KBM-7 (cell line): ENCODE results near the gene AKT1S1.

Source experiments
- DNase-seq: peaks from one replicate; pipeline ENCODE4 v3.0.0-alpha.2; 2015
- in situ Hi-C: fragments of 300-500 bp; cut with MboI; formaldehyde crosslinking; loops from 2 replicates; pipeline ENCODE4 v1.14.3; 2020; ENCODE audit warnings: low sequenced_read_pairs, low pct_unique_long_range_greater_than_20kb, mixed read lengths

Gene AKT1S1

DNA sequence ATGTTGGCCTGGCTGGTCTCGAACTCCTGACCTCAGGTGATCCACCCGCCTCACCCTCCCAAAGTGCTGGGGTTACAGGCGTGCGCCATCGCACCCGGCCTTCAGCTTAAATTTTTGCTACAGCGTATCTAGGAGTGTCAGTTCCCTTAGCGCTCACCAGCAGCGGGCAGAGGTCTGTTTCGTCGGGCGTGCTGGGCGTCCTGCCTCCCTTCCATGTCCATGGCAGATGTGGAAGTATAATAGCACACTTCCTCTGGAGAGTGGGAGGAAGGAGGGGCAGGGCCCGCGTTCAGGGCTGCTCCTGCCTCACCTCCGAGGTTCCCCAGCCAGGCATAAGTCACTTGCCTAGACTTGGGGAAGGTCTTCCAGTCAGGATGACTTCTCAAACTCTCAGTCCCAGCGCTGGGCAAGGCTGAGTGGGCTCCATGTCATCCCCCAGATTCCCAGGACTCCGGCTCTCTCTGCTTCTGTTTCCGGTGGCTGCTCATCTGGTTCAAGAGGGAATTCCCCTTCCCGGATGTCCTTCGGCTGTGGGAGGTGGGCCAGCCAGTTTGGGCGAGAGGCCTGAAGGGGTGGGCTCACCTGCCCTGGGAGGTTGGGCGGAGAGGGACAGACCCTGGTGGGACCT is 10.0 kb upstream of the AKT1S1 start:
- DNase-seq: no peak
- in situ Hi-C loops: no loop called here

GRCh38 chr19:49884760-49885159 is 7.6 kb upstream of the AKT1S1 start:
- DNase-seq: no peak
- in situ Hi-C loops: no loop called here

GRCh38 chr19:49884109-49884508 is 7.0 kb upstream of the AKT1S1 start:
- DNase-seq: no peak
- in situ Hi-C loops: no loop called here

GRCh38 chr19:49883094-49883493 is 5.9 kb upstream of the AKT1S1 start:
- no peak for DNase-seq
- in situ Hi-C loops: no loop called here

GRCh38 chr19:49882643-49883042 is 5.5 kb upstream of the AKT1S1 start:
- in situ Hi-C loops: no loop called here
- no peak for DNase-seq

- DNase-seq: no peak
- in situ Hi-C loops: no loop called here
These were observed 4.7 kb upstream of the AKT1S1 start for GRCh38 chr19:49881672-49882394.

GRCh38 chr19:49881186-49881585 is 4.0 kb upstream of the AKT1S1 start:
- DNase-seq: no peak
- in situ Hi-C loops: no loop called here

- DNase-seq: no peak
- in situ Hi-C loops: no loop called here
These were observed 3.2 kb upstream of the AKT1S1 start for GRCh38 chr19:49880162-49880869.

DNA sequence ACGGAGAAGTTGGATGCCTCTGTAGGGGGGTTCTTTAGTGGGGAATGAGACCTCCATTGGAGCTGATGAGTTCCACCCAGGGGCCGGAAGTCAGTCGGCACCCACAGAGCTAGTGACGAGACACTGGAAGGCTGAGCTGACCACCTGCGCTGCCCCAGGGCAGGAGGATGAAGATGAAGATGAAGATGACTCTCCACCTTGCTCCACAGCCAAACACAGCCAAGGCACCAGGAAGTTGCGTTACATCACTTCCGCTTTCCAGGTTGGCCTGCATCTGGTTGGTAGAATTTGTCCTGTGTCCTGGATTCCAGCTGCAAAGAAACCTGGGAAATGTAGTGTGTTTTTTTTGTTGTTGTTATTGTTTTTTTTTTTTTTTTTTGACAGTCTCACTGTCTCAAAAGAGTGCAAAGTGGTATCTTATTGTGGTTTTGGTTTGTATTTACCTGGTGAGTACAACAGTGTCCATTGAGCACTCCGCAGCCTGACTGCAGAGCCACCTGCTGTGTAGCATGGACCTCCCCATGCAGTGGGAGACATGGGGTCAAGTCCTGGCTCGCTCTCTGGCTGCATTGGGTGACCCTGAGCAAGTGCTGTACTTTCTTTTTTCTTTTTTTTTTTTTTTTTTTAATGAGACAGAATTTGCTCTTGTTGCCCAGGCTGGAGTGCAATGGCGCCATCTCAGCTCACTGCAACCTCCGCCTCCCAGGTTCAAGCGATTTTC is 2.2 kb upstream of the AKT1S1 start:
- in situ Hi-C loops: no loop called here
- peak; percentile 34 for DNase-seq

DNA sequence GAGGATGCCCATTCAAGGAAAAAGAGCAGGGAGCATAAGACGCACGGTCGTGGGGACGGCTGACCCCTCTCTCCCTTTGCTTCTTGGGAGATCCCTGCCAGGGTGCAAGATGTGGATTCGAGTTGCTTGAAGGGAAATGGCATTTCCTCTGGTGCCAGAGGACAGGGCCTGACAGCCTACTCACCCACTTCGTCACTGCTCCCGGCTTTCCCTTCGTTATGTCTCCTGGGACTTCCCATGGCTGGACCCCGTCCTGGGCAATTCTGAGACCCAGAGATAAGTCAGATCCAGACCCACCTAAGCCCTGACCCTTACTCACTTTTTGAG is 1.6 kb upstream of the AKT1S1 start:
- in situ Hi-C loops: no loop called here
- no peak for DNase-seq

DNA sequence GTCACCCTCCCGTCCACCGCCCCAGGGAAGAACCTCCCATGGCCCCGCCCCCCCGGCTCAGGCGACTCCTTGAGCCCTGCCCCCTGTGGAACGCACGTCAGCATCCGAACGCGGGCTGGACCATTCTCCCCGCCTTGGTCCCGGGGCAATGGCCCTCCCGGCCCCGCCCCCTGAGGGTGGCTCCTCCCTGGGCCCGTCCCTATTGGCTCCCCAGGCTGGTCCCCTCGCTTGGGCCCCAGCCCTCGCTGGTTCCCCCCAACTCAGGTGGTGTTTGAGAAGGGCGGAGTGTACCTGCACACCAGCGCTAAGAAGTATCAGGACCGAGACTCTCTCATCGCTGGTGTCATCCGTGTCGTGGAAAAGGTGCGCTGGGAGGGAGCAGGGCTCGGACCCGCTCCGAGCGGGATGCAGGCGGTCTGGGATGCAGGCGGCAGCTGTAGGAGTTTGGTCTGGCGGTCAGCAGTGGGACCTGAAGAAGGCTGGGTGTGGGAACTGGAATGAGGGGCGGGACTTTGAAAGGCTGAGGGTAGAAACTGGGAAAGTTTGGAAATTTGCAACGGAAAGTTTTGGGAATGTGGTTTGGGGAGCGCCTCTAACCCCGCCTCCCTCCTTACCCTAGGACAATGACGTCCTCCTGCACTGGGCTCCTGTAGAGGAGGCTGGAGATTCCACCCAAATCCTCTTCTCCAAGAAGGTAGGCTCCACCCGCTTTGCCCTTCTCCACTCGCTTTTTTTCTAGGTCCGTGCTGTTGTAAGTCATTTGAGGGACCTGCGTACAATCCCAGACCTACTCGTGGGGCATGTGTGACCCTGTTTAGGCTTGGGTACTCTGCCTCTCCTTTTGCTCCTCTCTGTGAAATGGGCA is 956 bp upstream of the AKT1S1 start:
- peak; percentile 91 for DNase-seq
- in situ Hi-C loops: no loop called here

- DNase-seq: peak; percentile 100
- in situ Hi-C loops: no loop called here
These were observed 634 bp downstream of the AKT1S1 start for GRCh38 chr19:49876422-49877019.

GRCh38 chr19:49875857-49876421 is 1.2 kb downstream of the AKT1S1 start:
- in situ Hi-C loops: no loop called here
- peak; percentile 71 for DNase-seq

GRCh38 chr19:49875177-49875576 is 2.0 kb downstream of the AKT1S1 start:
- in situ Hi-C loops: no loop called here
- no peak for DNase-seq

- in situ Hi-C loops: no loop called here
- DNase-seq: no peak
These were observed 2.5 kb downstream of the AKT1S1 start for GRCh38 chr19:49874503-49875157.

DNA sequence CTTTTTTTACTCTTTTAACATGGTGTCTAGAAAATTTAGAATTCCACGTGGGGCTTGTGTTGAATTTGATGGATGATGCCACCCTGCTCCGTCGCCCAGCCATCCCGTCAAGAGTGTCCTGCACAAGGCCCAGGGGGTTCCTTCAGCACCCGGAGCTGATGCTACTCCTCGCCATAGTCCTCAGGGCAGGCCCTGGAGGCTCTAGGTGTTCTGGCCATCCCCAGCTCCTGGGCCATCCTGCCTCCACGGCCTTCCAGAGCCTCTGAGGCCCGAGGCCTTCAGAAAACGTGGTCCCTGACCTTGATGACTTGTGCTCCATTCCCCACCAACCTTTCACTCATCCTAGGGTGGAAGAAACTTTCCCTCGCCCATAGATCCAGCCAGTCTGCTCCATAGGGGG is 3.3 kb downstream of the AKT1S1 start:
- no peak for DNase-seq
- in situ Hi-C loops: no loop called here

GRCh38 chr19:49873129-49873521 is 4.0 kb downstream of the AKT1S1 start:
- in situ Hi-C loops: no loop called here
- no peak for DNase-seq
